ENCODE results near the gene JARID2. TPM values are rescaled to one million over a fixed set of nuclear protein-coding genes. Genes with fewer than 3 reads are reported as not detected.

Gene JARID2
- total and polyA plus RNA-seq, 9 of the 15 experiments (the other 6 are each of a cell fraction or from before 2014, with no cell fraction given), result 5.0 to 29.0 (median 15.6) TPM

DNA sequence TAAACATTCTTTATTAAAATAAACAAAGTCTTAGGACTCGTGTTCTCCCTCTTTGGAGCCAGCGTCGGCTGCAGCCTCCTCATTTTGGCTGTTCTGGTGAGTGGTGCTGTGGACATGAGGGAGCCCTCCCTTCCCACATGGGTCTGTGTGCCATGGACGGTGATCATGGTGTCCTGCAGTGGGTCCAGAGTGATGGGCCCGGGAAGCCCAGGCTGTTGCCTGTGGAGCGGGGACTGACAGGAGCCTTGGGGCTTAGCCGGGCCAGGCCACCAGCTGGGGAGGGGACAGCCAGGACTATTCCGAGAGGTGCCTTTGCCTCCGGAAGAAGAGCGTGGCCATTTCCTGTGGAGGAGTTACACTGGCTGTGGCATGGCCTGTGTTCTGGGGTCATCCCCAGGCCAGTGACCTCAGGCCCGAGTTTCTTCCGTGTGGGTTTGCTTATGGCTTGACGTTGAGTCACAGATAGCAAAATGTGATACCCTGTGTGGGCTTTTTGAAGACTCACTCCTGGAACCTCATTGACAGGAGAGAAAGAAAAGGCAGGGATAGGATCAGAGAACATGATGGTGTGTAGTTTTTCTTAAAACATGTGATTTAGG lies 263.6 kb downstream of the JARID2 start (continued):
- TF ChIP-seq, protein P1, sequence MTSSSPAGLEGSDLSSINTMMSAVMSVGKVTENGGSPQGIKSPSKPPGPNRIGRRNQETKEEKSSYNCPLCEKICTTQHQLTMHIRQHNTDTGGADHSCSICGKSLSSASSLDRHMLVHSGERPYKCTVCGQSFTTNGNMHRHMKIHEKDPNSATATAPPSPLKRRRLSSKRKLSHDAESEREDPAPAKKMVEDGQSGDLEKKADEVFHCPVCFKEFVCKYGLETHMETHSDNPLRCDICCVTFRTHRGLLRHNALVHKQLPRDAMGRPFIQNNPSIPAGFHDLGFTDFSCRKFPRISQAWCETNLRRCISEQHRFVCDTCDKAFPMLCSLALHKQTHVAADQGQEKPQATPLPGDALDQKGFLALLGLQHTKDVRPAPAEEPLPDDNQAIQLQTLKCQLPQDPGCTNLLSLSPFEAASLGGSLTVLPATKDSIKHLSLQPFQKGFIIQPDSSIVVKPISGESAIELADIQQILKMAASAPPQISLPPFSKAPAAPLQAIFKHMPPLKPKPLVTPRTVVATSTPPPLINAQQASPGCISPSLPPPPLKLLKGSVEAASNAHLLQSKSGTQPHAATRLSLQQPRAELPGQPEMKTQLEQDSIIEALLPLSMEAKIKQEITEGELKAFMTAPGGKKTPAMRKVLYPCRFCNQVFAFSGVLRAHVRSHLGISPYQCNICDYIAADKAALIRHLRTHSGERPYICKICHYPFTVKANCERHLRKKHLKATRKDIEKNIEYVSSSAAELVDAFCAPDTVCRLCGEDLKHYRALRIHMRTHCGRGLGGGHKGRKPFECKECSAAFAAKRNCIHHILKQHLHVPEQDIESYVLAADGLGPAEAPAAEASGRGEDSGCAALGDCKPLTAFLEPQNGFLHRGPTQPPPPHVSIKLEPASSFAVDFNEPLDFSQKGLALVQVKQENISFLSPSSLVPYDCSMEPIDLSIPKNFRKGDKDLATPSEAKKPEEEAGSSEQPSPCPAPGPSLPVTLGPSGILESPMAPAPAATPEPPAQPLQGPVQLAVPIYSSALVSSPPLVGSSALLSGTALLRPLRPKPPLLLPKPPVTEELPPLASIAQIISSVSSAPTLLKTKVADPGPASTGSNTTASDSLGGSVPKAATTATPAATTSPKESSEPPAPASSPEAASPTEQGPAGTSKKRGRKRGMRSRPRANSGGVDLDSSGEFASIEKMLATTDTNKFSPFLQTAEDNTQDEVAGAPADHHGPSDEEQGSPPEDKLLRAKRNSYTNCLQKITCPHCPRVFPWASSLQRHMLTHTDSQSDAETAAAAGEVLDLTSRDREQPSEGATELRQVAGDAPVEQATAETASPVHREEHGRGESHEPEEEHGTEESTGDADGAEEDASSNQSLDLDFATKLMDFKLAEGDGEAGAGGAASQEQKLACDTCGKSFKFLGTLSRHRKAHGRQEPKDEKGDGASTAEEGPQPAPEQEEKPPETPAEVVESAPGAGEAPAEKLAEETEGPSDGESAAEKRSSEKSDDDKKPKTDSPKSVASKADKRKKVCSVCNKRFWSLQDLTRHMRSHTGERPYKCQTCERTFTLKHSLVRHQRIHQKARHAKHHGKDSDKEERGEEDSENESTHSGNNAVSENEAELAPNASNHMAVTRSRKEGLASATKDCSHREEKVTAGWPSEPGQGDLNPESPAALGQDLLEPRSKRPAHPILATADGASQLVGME (CRISPR knock-in tag; IDR thresholded peaks at IDR 0.05), result peak; percentile 66; the same call in 1 of the 2 replicates
- TF ChIP-seq DIDO1 (tag; IDR thresholded peaks at IDR 0.05; ENCODE audit: low read depth), result no peak
- TF ChIP-seq CC2D1A (IDR thresholded peaks at IDR 0.05), result no peak
- TF ChIP-seq, protein P2, sequence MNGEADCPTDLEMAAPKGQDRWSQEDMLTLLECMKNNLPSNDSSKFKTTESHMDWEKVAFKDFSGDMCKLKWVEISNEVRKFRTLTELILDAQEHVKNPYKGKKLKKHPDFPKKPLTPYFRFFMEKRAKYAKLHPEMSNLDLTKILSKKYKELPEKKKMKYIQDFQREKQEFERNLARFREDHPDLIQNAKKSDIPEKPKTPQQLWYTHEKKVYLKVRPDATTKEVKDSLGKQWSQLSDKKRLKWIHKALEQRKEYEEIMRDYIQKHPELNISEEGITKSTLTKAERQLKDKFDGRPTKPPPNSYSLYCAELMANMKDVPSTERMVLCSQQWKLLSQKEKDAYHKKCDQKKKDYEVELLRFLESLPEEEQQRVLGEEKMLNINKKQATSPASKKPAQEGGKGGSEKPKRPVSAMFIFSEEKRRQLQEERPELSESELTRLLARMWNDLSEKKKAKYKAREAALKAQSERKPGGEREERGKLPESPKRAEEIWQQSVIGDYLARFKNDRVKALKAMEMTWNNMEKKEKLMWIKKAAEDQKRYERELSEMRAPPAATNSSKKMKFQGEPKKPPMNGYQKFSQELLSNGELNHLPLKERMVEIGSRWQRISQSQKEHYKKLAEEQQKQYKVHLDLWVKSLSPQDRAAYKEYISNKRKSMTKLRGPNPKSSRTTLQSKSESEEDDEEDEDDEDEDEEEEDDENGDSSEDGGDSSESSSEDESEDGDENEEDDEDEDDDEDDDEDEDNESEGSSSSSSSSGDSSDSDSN (IDR thresholded peaks at IDR 0.05; ENCODE audit: borderline replicate concordance in 1 of 2, low read depth in 2 of 2, low read length in 2 of 2), result 0 out of 4 replicates have a peak, but pooled peaks have one; percentile 14 to 33
- TF ChIP-seq ZNF311 (CRISPR knock-in tag; IDR thresholded peaks at IDR 0.05), result peak; percentile 90
- TF ChIP-seq TCFL5 (CRISPR knock-in tag; conservative IDR thresholded peaks at IDR 0.05), result no peak
- TF ChIP-seq, protein P3, sequence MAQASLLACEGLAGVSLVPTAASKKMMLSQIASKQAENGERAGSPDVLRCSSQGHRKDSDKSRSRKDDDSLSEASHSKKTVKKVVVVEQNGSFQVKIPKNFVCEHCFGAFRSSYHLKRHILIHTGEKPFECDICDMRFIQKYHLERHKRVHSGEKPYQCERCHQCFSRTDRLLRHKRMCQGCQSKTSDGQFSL (CRISPR knock-in tag; IDR thresholded peaks at IDR 0.05), result no peak
- TF ChIP-seq, protein P3 (tag; IDR thresholded peaks at IDR 0.05), result no peak
- TF ChIP-seq NFIC (IDR thresholded peaks at IDR 0.05), result 0 out of 2 replicates have a peak, but pooled peaks have one; percentile 5
- TF ChIP-seq ZNF780A (CRISPR knock-in tag; IDR thresholded peaks at IDR 0.05), result no peak
- peak; percentile 81 for TF ChIP-seq NEUROD1 (IDR thresholded peaks at IDR 0.05; ENCODE audit: borderline replicate concordance, low read depth, low read length, partially characterized antibody)
- TF ChIP-seq, protein P4, sequence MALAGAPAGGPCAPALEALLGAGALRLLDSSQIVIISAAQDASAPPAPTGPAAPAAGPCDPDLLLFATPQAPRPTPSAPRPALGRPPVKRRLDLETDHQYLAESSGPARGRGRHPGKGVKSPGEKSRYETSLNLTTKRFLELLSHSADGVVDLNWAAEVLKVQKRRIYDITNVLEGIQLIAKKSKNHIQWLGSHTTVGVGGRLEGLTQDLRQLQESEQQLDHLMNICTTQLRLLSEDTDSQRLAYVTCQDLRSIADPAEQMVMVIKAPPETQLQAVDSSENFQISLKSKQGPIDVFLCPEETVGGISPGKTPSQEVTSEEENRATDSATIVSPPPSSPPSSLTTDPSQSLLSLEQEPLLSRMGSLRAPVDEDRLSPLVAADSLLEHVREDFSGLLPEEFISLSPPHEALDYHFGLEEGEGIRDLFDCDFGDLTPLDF (CRISPR knock-in tag; IDR thresholded peaks at IDR 0.05), result no peak
- TF ChIP-seq ELF1 (tag; IDR thresholded peaks at IDR 0.05), result peak; percentile 50

Measured in K562 (cell line).